Left kidney (tissue), 2 donors: ENCODE measurements around the gene GCH1. TPM values are rescaled to one million over a fixed set of nuclear protein-coding genes. Genes with fewer than 3 reads are reported as not detected.
"Not testable (repeated sequence)": the region's sequence is repeated elsewhere in the genome, so short reads cannot be mapped to it uniquely, and the experiment has no call there.

Experiments used
- DNase-seq: peaks from one replicate; pipeline ENCODE4 v3.0.0-alpha.2; 2013
- polyA plus RNA-seq: library from polyadenylated mRNA; unstranded; fragments of 120-200 nt; gene quantifications from one replicate; pipeline ENCODE4 v1.2.1, GENCODE V29; 2013; ENCODE audit not compliant: insufficient read length

GCH1 gene
- polyA plus RNA-seq, 1 donor = 10.0 TPM

- DNase-seq = no peak
Observed at GRCh38 chr14:54822685-54823084, 79.9 kb downstream of the GCH1 start.

GRCh38 chr14:54818201-54819133 lies 84.2 kb downstream of the GCH1 start:
- no peak for DNase-seq

DNA sequence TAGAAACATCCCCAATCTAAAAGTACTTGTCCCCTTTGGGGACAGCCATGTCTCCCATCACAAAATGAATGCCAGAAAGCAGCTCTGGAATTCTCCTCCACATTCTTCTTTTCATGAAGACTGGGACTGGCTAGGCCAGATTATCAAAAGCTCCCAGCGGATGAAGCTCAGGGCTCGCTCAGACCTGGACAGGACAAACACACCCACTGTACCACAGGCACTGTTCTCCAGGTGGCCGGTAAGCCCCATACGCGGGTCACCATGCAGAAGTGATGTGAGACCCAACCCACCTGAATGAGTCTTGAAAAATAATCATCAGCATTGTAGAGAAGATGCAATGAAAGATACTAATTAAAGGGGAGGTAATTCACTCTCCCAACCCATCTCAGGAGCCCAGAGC lies 85.1 kb downstream of the GCH1 start:
- no peak for DNase-seq

DNA sequence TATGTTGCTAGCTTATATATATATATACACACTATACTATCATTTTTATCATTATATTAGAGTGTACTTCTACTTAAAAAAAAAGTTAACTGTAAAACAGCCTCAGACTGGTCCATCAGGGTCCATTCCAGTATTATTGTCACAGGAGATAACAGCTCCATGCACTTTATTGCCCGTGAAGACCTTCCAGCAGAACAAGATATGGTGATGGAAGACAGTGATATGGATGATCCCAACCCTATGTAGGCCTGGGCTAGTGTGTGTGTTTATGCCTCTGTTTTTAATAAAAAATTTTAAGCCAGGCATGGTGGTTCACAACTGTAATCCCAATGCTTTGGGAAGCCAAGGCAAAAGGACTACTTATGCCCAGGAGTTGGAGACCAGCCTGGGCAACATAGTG lies 86.2 kb downstream of the GCH1 start:
- DNase-seq = no peak

DNA sequence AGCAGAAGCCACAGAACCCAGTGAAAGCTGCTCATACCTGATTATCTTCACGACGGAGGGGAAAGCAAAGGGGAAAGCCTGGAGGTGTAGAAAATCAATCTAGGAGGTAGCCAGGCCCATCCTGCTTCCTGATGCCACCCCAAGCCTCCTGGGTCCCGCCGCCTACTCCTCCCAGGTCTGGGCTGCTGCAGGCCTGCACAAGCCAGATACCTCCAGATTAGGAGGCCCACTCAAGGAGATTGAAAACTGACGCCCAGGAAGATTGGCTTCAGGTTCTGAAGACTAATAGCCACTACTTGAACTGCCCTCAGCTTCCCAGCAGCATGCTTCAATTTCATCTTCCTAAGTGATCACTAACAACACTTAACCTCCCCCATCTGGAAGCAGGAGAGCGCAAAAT lies 87.1 kb downstream of the GCH1 start:
- no peak for DNase-seq

DNA sequence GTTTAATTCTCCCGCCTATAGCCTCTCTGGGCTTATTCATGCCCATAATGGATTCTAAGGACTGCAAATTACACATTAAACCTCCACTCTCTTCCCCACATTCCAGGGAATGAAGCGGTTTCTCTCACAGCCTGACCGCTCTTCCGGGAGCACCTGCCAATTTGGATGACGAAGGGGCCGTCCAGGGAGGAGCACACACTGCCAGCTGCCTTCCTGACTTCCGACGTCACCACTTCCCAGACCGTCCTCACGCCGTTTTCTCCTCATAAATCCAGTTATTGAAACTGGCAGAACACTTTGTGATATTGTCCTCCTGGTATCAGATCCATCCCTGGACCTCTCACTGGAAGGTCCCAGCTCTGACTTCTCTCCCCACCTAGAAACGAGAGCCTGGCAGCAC lies 87.6 kb downstream of the GCH1 start:
- DNase-seq = no peak

GRCh38 chr14:54814076-54814475 lies 88.5 kb downstream of the GCH1 start:
- no peak for DNase-seq

GRCh38 chr14:54813081-54813480 lies 89.5 kb downstream of the GCH1 start:
- DNase-seq = no peak

DNA sequence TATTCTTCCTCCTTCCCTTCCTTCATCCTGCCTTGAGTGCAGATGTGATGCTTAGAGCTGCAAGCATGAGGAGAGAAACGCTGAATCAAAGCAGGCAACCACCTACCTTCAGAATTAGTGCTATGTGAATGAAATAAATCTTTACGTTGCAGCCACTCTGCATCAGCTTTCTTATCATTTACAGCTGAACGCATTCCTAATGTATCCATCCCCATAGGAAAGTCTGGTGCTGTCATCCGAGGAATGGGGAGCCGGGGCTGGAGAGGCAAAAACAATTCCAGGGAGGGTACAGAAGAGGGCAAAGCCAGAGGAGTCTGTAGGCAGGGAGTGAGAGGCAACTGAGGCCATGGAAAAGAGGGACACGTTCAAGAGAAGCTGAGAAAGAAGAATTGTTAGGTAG lies 90.0 kb downstream of the GCH1 start:
- DNase-seq = no peak

GRCh38 chr14:54809767-54810166 lies 92.9 kb downstream of the GCH1 start:
- DNase-seq = no peak

DNA sequence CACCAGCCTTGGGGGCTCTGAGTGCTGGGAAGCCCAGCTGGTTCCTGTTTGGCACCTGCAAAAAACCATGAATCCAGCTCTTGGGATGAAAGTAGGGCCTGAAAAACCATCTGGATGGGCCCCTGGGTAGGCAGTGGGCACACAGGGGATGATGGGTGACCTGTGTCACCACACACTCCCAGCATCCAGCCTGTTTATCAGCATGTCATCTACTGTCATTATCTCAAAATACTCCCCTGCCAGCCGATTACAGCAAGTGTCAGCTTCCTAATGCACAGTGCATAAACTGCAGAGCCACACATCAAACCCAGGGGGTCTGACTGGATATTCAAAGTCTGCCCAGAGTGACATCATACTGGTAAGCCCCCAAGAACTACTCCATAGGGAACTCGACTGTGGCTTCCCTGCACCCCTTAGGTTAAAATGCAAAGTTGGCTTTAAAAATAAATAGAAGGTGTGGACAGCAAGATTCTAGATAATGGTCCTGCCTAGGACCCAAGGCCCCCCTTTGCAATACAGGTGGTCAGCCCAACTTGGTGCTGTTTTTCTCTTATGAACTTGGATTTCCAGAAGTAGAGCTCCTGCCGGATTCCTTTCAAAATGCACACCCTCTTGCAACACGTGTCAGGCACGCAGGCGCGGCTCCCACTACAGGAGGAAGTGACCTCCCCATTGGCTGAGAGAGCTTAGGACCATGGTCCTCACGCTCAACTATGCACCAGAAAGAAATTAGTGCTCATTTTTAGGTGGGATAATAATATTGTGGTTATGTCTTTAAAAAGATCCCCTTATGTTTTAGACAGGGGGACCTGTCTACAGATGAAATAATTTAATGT lies 94.1 kb downstream of the GCH1 start:
- no peak for DNase-seq

GRCh38 chr14:54807881-54808280 lies 94.7 kb downstream of the GCH1 start:
- DNase-seq = no peak

DNA sequence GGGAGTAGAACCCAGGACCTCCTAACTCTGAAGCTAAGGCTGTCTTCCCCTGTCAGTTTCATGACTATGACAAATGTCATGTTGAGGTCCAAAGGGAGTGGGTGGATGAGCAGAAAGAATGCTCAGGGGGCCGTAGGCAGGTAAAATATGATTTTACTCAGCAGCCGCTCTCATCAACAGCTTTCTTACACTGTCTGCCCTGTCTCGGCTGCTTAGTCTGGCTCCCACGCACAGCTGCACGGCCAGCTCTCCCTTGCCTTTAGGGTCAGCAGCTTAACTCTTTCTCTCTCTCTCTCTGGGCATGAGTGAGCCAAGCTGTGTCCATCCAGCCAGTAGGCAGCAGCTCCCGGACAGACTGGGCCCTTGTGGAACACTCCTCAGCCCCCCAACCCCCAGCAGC lies 95.2 kb downstream of the GCH1 start:
- peak; percentile 50 for DNase-seq

DNA sequence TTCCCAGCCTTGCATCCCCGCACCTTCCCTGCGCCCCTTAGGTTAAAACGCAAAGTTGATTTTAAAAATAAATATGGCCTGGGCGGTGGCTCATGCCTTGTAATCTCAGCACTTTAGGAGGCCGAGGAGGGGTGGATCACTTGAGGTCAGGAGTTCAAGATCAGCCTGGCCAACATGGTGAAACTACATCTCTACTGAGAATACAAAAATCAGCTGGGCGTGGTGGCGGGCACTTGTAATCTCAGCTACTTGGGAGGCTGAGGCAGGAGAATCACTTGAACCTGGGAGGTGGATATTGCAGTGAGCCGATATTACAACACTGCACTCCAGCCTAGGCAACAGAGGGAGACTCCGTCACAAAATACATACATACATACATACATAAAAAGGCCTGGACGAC lies 96.0 kb downstream of the GCH1 start:
- DNase-seq = no peak

DNA sequence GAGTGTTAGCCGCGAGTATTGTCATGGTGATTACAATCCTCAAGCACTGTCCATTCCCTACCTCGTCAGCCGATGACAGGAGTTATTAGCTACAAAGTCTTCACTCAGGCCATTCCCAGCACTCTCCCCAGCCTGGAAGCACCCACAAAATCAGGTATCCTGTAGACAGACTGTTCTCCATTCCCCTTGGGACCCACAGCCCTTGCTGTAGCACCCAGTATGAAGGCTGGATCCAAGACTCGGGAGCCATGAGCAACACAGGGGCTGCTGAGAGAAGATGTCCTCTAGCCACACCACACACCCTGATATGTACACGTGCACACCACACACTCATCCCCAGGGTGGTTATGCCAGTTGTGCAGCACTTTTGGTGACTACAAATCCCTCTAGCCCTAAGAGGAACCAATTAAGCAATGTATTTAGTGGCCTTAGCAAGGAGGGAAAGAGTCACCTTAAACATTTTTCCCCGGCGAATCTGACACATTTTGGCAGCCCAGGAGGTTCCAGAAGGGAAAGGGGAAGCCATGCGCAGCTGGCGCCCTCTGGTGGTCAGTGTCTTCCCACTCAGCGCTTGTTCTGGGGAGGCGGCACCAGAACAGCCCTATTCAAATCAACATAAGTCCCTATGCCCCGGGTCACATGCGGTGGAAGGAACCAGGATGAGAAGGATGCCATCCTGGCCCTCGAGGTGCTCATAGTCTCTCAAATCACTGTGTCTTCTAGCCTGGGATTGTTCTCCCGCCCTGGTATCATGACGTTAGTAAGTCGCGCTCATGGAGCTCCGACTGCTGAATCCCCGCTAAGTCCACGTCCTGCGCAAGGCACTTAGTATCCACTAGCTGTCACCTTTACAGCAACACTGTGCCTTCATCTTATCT lies 96.9 kb downstream of the GCH1 start:
- DNase-seq = peak; percentile 77

- no peak for DNase-seq
Observed at GRCh38 chr14:54805070-54805444, 97.6 kb downstream of the GCH1 start.

DNA sequence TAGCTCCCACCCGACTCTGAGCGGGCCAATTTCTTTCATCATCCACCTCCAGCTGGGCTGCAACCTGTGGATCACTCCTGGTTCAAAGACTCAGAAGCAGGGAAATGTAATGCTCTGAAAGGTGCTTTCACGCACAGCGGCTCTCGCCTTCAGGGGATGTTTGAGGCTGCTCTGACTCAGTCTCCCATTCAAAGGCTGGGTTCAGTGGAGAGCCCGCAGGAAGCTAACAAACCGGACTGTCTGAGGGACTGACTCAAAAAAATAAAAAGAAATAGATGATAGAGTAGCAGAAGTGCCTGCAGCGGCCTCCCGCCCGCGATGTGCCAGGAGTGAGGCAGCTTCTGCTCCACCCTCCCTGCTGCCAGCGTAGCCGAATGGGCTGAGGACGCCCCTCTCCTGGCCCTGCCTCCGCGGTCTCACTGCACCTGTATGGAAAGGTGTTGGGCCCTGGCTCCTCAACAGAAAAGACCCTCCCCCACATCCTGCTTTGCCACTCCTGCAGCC lies 98.0 kb downstream of the GCH1 start:
- no peak for DNase-seq

GRCh38 chr14:54803926-54804537 lies 98.6 kb downstream of the GCH1 start:
- no peak for DNase-seq

DNA sequence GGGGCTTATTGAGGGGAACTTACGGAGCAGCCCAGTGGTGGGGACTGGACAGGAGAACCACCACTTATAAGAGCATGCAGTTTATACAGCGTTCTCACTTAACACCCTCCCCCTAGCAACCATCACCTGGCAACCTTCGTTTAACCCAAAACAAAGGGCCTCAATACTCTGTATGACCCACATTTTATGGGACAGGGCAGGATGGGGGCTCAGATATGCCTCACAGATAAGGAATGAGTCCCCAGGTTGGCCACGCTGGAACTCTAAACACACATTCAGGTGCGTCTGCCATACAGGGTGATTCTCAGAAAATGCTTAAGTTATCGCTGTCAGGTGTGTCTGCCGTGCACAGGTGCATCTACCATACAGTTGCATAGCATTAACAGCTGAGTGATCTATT lies 99.2 kb downstream of the GCH1 start:
- DNase-seq = no peak

- DNase-seq = not testable (repeated sequence)
Observed at GRCh38 chr14:54801482-54801881, 101.1 kb downstream of the GCH1 start.

- DNase-seq = no peak
Observed at GRCh38 chr14:54798465-54799124, 104.0 kb downstream of the GCH1 start.
